ENCODE data around the gene ZIC4.

ZIC4 gene

GRCh38 chr3:147417551-147418295 is 11.4 kb upstream of the ZIC4 start:
- no peak for DNase-seq

GRCh38 chr3:147416931-147417330 is 10.6 kb upstream of the ZIC4 start:
- DNase-seq = no peak

- no peak for DNase-seq
Measured at GRCh38 chr3:147415874-147416273, 9.5 kb upstream of the ZIC4 start.

GRCh38 chr3:147415286-147415685 is 8.9 kb upstream of the ZIC4 start:
- no peak for DNase-seq

- DNase-seq = no peak
Measured at GRCh38 chr3:147414390-147415138, 8.2 kb upstream of the ZIC4 start.

GRCh38 chr3:147413686-147414389 is 7.5 kb upstream of the ZIC4 start:
- DNase-seq = no peak

- DNase-seq = no peak
Measured at GRCh38 chr3:147412917-147413685, 6.8 kb upstream of the ZIC4 start.

- DNase-seq = no peak
Measured at GRCh38 chr3:147412261-147412916, 6.0 kb upstream of the ZIC4 start.

- no peak for DNase-seq
Measured at GRCh38 chr3:147411815-147412241, 5.5 kb upstream of the ZIC4 start.

GRCh38 chr3:147411238-147411814 is 5.0 kb upstream of the ZIC4 start:
- no peak for DNase-seq

- DNase-seq = peak; percentile 64
Measured at GRCh38 chr3:147410526-147411237, 4.3 kb upstream of the ZIC4 start.

GRCh38 chr3:147410116-147410525 is 3.8 kb upstream of the ZIC4 start:
- no peak for DNase-seq

GRCh38 chr3:147409143-147410115 is 3.1 kb upstream of the ZIC4 start, which contains the start of gene ZIC1:
ZIC1 (plus strand) TSS chr3:147409365; CDS start chr3:147410113, 748 bp downstream.
- peak; percentile 79 for DNase-seq

- no peak for DNase-seq
Measured at GRCh38 chr3:147408188-147409100, 2.1 kb upstream of the ZIC4 start.

GRCh38 chr3:147407498-147408187 is 1.3 kb upstream of the ZIC4 start:
- no peak for DNase-seq

GRCh38 chr3:147407114-147407497 is 763 bp upstream of the ZIC4 start:
- no peak for DNase-seq

- no peak for DNase-seq
Measured at GRCh38 chr3:147405231-147406027, 914 bp downstream of the ZIC4 start.
